GM19372 (cell line): Measurements from ENCODE around the gene ZFP1.

Experiments
- ATAC-seq: cut with Tn5 transposase; IDR thresholded peaks from one replicate; pipeline ENCODE4 v1.9.1; 2021; ENCODE audit warnings: mild to moderate bottlenecking, low read depth, moderate library complexity; ENCODE audit not compliant: unreplicated experiment

The ZFP1 gene

GRCh38 chr16:75219838-75220237 is 71.5 kb downstream of the ZFP1 start:
- ATAC-seq: no peak
